D721Med (cell line): ENCODE results near the gene POLN.
"Not testable (repeated sequence)": the region's sequence is repeated elsewhere in the genome, so short reads cannot be mapped to it uniquely, and the experiment has no call there.

ENCODE experiments used
- DNase-seq: peaks from one replicate; pipeline ENCODE4 v3.0.0; 2011; ENCODE audit warnings: low spot score; ENCODE audit not compliant: insufficient read length
- FAIRE-seq: peaks from 2 replicates; lab custom pipeline; 2011; peaks lifted over from hg19 to GRCh38; lab: Jason Lieb, UNC
- CTCF ChIP-seq: IDR thresholded peaks from 2 replicates; pipeline ENCODE4 v1.5.1; 2012; ENCODE audit warnings: mild to moderate bottlenecking, control low read depth; ENCODE audit not compliant: insufficient read depth; ENCODE audit errors: missing control alignments

POLN gene

GRCh38 chr4:2281575-2282343 is 39.8 kb upstream of the POLN start:
- DNase-seq (no peak), FAIRE-seq (no peak)
- TF ChIP-seq CTCF = no peak

GRCh38 chr4:2280531-2281300 is 38.8 kb upstream of the POLN start:
- FAIRE-seq (no peak), DNase-seq (no peak)
- peak; percentile 49 for TF ChIP-seq CTCF

- FAIRE-seq (no peak), DNase-seq (no peak)
- no peak for TF ChIP-seq CTCF
Observed at GRCh38 chr4:2277956-2278355, 36.0 kb upstream of the POLN start.

GRCh38 chr4:2276581-2277325 is 34.8 kb upstream of the POLN start:
- no peak for TF ChIP-seq CTCF
- no peak for DNase-seq
- FAIRE-seq = no peak

GRCh38 chr4:2275546-2276251 is 33.8 kb upstream of the POLN start:
- FAIRE-seq (no peak), DNase-seq (no peak)
- TF ChIP-seq CTCF = no peak

- DNase-seq, FAIRE-seq: not testable (repeated sequence)
Observed at GRCh38 chr4:2275044-2275397, 33.1 kb upstream of the POLN start.
